H1 (cell line): ENCODE results near the gene OGFOD2. TPM values are rescaled to one million over a fixed set of nuclear protein-coding genes. Genes with fewer than 3 reads are reported as not detected.

ENCODE experiments used
- CTBP2 ChIP-seq: IDR thresholded peaks from 2 replicates; pipeline ENCODE4 v1.7.0; 2011; ENCODE audit warnings: borderline replicate concordance, mild to moderate bottlenecking, moderate library complexity, mixed read lengths, low read length; ENCODE audit not compliant: insufficient read depth, insufficient read length
- MAFK ChIP-seq: IDR thresholded peaks from 2 replicates; pipeline ENCODE4 v1.6.1; 2012; ENCODE audit warnings: low read depth, mild to moderate bottlenecking, improper control_type of control experiment, low read length
- POU5F1 ChIP-seq: IDR thresholded peaks from 2 replicates; pipeline ENCODE4 v1.6.1; 2011; ENCODE audit warnings: low read depth, mild to moderate bottlenecking, low read length, moderate library complexity
- SUZ12 ChIP-seq: fragments of 200-600 bp; sonication (generic); IDR thresholded peaks from 2 replicates; pipeline ENCODE4 v1.6.1; 2012; ENCODE audit warnings: mild to moderate bottlenecking, inconsistent platforms, low read length, moderate library complexity, mixed read lengths
- TEAD4 ChIP-seq: IDR thresholded peaks from 2 replicates; pipeline ENCODE4 v1.6.1; 2012; ENCODE audit warnings: low read depth, low read length, inconsistent platforms, mixed read lengths
- polyA plus RNA-seq, 7 experiments: library from polyadenylated mRNA; depleted of rRNA in 3 of 7; stranded (reverse) in 5 of 7; unstranded in 2 of 7; fragments of >200 nt in 5 of 7; fragments of 200-250 nt in 2 of 7; gene quantifications; 1 replicate in 5 of 7; 2 replicates in 1 of 7; 4 replicates in 1 of 7; pipeline versions ENCODE4 v1.2.1 to v1.2.3, GENCODE V29; 2011 to 2013; ENCODE audit warnings: missing spikeins in 2 of 7, mixed read lengths in 2 of 7
- total RNA-seq: library from RNA; stranded (reverse); fragmentation: NEBNext Ultra II Directional; extraction: Animal tissue kit (Norgen Biotek cat#: 25700); gene quantifications from 2 replicates; pipeline ENCODE4 v1.2.1, GENCODE V29; 2021
- TF ChIP-seq, protein P1 (sequence below): IDR thresholded peaks from 2 replicates; pipeline ENCODE4 v1.6.1; 2012; ENCODE audit warnings: low read length, inconsistent platforms

The OGFOD2 gene
- total and polyA plus RNA-seq, 2 of the 8 experiments (the other 6 are each of a cell fraction or from before 2014, with no cell fraction given), result 17.3 to 20.3 TPM

DNA sequence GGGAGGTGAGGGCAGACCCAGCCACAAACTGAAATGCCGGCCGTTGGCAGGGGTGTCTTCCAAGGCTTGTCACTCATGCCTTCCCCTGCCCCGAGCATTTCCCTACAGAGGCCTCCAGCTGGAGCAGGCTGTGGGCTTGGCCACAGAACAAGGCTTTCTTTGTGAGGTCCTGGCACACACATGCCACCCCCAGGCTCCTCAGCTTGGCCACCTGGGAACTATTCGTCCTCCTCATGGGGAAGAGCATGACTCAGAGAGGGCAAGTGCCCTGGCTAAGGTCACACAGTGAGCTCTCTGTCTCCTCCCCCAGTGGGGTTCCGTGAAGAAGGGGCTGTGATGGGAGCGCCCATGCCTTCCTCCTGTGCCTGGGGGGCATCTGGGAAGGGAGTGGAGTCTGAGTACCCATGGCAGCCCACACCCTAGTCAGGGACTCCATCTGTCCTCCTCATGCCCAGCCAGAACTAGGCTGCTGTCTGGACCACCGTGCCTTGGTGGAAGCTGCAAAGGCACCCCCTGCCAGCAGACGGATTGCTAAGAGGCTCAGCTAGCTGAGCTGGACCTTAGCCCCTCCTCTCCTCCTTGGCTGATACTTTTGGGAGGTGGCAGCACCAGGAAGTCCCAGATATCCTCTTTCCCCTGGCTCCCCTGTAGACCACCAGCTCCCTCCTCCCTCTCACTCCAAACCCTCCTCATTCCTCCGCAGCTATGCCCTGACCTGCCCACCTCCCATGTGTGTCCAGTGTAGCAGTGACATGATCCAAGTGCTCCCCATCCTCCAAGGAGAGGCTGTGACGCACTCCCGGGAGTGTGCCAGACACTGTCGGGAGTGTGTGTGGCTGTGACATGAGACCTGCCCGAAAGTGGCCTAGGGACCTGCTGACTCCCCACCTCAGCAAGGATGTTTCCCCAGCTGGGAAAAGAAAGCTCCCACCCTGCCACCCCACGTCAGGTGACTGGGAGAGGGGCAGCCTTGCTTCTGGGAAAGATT is 30.1 kb upstream of the OGFOD2 start (continued):
- TF ChIP-seq POU5F1, result no peak
- TF ChIP-seq CTBP2, result no peak
- TF ChIP-seq TEAD4, result no peak
- TF ChIP-seq MAFK, result no peak
- TF ChIP-seq, protein P1, sequence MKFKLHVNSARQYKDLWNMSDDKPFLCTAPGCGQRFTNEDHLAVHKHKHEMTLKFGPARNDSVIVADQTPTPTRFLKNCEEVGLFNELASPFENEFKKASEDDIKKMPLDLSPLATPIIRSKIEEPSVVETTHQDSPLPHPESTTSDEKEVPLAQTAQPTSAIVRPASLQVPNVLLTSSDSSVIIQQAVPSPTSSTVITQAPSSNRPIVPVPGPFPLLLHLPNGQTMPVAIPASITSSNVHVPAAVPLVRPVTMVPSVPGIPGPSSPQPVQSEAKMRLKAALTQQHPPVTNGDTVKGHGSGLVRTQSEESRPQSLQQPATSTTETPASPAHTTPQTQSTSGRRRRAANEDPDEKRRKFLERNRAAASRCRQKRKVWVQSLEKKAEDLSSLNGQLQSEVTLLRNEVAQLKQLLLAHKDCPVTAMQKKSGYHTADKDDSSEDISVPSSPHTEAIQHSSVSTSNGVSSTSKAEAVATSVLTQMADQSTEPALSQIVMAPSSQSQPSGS, result no peak
- TF ChIP-seq SUZ12, result no peak
